Measurements from ENCODE around the gene NMNAT2.
A peak's percentile ranks its signal among the peaks of the same experiment; 100 is the strongest.
"Not testable (repeated sequence)": the region's sequence is repeated elsewhere in the genome, so short reads cannot be mapped to it uniquely, and the experiment has no call there.

NMNAT2 gene

DNA sequence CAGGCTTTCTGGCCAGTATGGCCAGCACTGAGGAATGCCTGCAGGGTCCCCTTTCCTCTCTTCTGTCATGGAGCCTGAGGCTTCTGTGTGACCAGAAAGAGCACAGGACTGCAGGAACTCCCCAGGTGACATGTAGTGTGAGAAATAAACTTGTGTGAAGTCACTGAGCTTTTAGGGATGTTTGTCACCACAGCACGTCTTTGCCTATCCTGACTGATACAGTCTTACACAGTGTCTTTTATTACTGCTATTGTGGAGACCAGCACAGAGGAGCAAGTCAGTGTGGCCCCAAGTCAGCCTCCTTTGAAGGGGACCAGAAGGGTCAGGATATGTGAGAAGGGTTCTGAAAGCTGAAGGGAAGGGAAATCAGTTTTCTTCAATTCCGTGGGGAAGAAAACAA lies 129.6 kb downstream of the NMNAT2 start:
- no peak for DNase-seq (ENCODE audit: low read depth in 2 of 2)

- no peak for DNase-seq (ENCODE audit: low read depth in 2 of 2)
These were observed 130.9 kb downstream of the NMNAT2 start for GRCh38 chr1:183287191-183287675.

- DNase-seq (ENCODE audit: low read depth in 2 of 2) = no peak
These were observed 132.4 kb downstream of the NMNAT2 start for GRCh38 chr1:183285746-183286145.

- no peak for DNase-seq (ENCODE audit: low read depth in 2 of 2)
These were observed 132.9 kb downstream of the NMNAT2 start for GRCh38 chr1:183285256-183285655.

GRCh38 chr1:183284086-183284485 lies 134.1 kb downstream of the NMNAT2 start:
- DNase-seq (ENCODE audit: low read depth in 2 of 2) = no peak

GRCh38 chr1:183283286-183283685 lies 134.9 kb downstream of the NMNAT2 start:
- no peak for DNase-seq (ENCODE audit: low read depth in 2 of 2)

GRCh38 chr1:183282101-183282855 lies 135.9 kb downstream of the NMNAT2 start:
- no peak for DNase-seq (ENCODE audit: low read depth in 2 of 2)

DNA sequence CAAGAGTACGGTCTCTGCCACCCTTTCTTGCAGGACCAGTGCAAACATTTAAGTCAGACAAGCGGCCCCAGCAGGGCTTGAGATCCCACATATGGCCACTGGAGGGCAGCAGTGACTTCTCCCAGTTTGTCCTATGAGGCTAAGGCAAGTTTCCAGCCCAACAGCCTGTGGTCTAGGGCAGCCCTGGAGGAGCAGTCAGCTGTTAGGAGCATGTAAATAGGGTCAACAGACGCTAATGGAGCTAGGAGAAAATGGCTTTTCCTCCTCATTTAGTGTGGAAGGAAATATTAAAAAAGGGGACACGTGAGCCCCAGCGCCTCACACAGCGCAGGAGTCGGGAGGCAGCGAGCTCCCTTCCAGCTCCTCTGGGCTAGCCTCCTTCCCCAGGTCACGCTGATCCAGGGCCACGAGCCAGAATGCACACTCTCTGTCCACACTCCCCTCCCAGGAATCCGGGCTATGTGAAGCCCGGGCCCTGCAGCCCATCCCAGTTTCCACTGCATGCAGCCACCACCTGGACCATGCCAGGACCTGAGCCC lies 136.6 kb downstream of the NMNAT2 start:
- DNase-seq (ENCODE audit: low read depth in 2 of 2) = peak; percentile 52 to 70

- DNase-seq (ENCODE audit: low read depth in 2 of 2) = no peak
These were observed 137.1 kb downstream of the NMNAT2 start for GRCh38 chr1:183281039-183281438.

DNA sequence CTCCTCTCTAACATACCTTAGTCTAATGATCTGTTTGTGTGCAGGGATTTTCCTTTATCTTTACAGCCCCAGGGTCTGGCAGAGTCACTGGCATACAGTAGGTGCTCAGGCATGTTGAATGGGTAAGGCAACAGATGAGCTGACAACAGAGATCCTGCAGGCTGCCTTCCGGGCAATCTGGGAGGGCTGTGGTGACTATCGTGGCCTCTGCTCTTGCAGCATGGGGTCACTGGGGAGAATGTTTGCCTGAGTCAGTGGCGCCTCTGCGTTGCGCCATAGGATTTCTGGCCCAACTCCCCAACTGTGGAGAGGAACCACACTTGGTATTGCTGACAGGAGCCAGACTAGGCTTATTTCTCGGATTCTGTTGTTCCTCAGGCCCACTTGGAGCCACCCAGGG lies 138.3 kb downstream of the NMNAT2 start:
- DNase-seq (ENCODE audit: low read depth in 2 of 2) = no peak

DNA sequence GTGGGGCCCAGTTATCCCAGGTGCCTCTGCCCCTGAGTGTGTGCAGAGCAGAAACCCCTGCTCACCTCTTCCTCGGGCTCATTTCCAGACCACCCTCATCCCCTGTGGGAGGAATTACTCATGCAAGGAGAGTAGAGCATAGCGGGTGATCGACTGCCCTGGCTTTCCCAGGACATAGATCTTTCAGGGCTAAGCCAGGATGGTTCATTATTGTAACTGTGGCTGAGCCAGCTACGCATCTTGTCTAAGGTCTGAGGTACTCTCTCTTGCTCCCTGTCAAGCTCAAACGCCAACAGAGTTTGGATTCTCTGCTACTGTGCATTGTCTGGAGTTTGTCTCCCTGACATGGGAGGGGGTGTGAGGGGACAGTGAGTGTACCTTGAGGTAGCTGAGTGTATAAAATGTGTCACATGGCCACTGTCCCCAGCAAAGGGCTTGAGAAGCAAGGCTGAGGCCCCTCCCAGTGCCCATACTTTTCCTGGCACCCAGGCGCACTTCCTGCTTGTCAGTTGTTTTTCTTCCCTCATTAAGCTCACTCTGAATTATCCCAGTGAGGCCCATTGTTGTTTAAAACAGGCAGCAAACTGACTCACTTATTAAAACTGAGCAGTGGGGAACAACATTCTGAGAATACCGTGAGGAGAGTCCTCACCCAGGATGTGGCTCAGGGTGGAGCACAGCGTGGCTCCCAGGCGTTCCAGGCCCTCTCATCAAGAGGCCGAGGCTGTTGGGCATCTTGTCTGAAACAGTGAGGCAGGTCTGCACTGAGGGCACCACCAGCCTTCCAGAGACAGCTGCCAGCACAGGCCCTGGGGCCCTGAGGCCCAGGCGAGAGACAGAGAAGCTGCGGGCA lies 139.2 kb downstream of the NMNAT2 start:
- no peak for DNase-seq (ENCODE audit: low read depth in 2 of 2)

DNA sequence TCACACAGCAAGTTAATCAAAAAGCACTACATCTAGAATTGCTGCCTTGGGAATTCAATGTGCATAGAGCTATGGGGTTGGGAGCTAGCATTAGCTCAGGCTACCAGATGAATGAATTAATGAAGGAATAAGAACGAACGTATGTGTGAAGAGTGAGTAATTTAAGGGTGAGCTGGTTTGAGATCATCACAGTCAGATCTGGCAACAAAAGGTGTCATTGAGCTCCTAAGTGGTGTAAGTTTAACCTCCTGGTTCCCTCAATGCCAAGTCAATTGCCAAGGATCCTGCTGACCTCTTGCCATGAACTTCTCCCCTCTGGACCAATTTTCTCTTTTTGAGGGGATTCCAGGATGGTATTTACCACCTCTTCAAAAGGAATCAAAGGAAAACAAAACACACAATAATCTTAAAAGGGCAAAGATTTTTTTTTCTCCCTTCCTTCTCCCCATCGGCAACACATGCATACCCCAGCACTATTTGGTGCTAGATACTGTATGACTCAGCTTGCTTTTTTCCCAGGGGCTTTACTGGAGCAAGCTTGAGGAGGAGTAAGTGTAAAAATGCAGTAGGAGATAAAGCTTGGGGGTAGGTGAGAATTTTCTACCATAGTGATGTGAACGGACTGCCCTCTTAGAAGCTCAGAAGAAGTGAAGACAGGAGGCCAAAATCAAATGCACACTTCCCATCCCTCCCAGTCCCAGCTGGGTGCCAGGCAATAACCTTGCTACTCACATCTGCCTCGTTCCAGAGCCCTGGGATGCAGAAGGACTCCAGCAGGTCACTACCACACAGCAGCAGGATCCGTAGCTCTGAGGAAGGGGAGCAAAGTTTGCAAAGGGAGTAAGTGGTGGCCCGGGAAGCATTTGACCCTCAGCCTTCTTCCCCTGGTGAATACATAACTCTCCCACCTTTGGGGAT lies 140.1 kb downstream of the NMNAT2 start:
- DNase-seq (ENCODE audit: low read depth in 2 of 2) = no peak

- DNase-seq (ENCODE audit: low read depth in 2 of 2) = no peak
These were observed 141.6 kb downstream of the NMNAT2 start for GRCh38 chr1:183276386-183277080.

DNA sequence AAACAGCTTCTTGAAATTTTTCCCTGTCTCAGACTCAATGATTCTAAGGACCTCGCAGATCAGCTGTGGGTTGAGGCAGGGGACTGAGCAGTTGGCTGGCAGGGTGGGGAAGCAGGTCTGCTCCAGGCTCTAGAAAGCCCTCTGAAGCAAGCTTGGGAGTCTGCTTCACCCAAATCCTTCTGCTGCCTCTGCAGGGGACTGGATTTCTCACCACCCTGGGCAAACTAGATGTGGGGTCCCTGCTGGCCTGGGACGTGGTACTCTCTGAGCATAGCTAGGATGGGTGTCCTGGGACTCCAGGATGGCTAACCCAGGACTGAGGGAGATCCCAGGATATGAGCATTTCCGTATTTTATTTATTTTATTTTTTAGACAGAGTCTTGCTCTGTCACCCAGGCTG lies 142.9 kb downstream of the NMNAT2 start:
- DNase-seq (ENCODE audit: low read depth in 2 of 2) = no peak

DNA sequence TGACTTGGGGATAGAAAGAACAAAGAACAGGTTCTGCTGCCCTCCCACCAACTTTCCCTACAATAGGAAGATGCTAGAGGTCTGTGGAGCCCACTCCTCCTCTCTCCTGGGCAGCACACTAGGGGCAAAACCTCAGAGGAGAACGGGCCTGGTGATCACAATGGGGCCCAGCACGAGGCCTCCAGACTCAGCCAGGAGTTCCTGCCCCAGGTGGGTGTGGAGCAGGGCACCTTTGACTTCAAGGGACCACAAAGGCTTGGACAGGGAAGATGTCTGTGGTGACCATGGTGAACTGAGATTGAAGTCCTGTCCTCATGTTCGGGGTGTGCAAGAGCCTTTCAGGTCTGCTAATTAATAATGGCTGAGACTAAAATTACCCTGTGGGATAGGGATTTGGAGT lies 143.3 kb downstream of the NMNAT2 start:
- no peak for DNase-seq (ENCODE audit: low read depth in 2 of 2)

GRCh38 chr1:183273984-183274383 lies 144.2 kb downstream of the NMNAT2 start:
- DNase-seq (ENCODE audit: low read depth in 2 of 2) = not testable (repeated sequence)

- no peak for DNase-seq (ENCODE audit: low read depth in 2 of 2)
These were observed 144.9 kb downstream of the NMNAT2 start for GRCh38 chr1:183273300-183273699.

DNA sequence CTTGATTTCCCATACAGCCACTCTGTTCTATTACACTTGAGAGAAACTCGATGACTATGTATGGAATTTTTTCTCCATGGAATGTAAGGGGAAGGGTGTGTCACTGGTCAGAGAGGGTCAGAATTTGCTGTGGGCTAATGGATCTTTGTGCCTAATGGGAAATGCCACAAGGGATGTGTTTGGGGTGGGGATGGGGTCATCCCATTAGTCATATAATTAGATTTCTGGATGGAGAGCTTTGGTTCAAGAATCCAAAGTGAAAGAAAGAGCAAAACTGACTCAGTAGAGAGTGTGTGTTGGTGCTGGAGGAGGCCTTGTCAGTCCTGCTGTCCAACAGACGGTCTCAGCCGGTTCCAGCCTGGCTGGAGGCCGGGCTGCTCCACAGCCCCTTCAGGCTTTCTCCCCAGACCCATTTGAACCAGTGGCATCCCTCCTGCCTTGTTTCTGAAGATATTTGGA lies 145.8 kb downstream of the NMNAT2 start:
- no peak for DNase-seq (ENCODE audit: low read depth in 2 of 2)

- no peak for DNase-seq (ENCODE audit: low read depth in 2 of 2)
These were observed 147.5 kb downstream of the NMNAT2 start for GRCh38 chr1:183270541-183271141.

- DNase-seq (ENCODE audit: low read depth in 2 of 2) = no peak
These were observed 150.3 kb downstream of the NMNAT2 start for GRCh38 chr1:183267646-183268431.

Data from stimulated activated CD4-positive, alpha-beta T cell treated with anti-CD3 and anti-CD28 coated beads, Interleukin-12 subunit alpha, Interleukin-12 subunit beta, amount 100 ng/mL, for 24 hours (primary cell).